ENCODE results near the gene ITPA. TPM values are rescaled to one million over a fixed set of nuclear protein-coding genes. Genes with fewer than 3 reads are reported as not detected.

The ITPA gene
- total and polyA plus RNA-seq, 2 experiments from 2014 or later = 57.5 to 81.7 TPM

GRCh38 chr20:3270051-3270450 lies 60.8 kb downstream of the ITPA start (continued):
- TF ChIP-seq NANOG (IDR thresholded peaks at IDR 0.05; ENCODE audit: borderline replicate concordance) (no peak), REST (IDR thresholded peaks at IDR 0.05; ENCODE audit: unreplicated experiment) (no peak), CREB1 (CRISPR knock-in tag; IDR thresholded peaks at IDR 0.05; ENCODE audit: low read depth) (no peak), EZH2 (IDR thresholded peaks at IDR 0.05; ENCODE audit: low read depth, unreplicated experiment) (no peak), POLR2AphosphoS5 (IDR thresholded peaks at IDR 0.05; ENCODE audit: low read depth) (no peak), CTCF (conservative IDR thresholded peaks at IDR 0.05; ENCODE audit: low read depth in 2 of 2) (no peak), ZNF331 (CRISPR knock-in tag; IDR thresholded peaks at IDR 0.05; ENCODE audit: low read depth) (no peak), STAT1 (IDR thresholded peaks at IDR 0.05; ENCODE audit: unreplicated experiment) (no peak), ZNF114 (CRISPR knock-in tag; IDR thresholded peaks at IDR 0.05) (no peak)

GRCh38 chr20:3273371-3273770 lies 64.1 kb downstream of the ITPA start:
- Histone ChIP-seq H2AFZ (no peak overlapping the region), H3K9me2 (ENCODE audit: insufficient read depth) (no peaks in the 10 kb centered on the region), H3K27me3 (ENCODE audit: insufficient read depth) (no peaks in the 10 kb centered on the region), H3K4me2 (no peak overlapping the region), H3K4me1 (ENCODE audit: insufficient read depth) (no peaks in the 10 kb centered on the region), H4K20me1 (replicated peaks; ENCODE audit: insufficient read depth) (no peaks in the 10 kb centered on the region; the same call in 1 of the 2 replicates), H3K36me3 (ENCODE audit: insufficient read depth) (no peaks in the 10 kb centered on the region), H3K27ac (ENCODE audit: low read depth) (no peak overlapping the region), H3F3A (replicated peaks; ENCODE audit: low read depth) (no peaks in the 10 kb centered on the region), H3K79me2 (replicated peaks; ENCODE audit: insufficient read depth) (no peaks in the 10 kb centered on the region), H3K4me3 (no peak overlapping the region)
- DNase-seq (ENCODE audit: low spot score) (peak; percentile 27), ATAC-seq (peak; percentile 56)
- Mint-ChIP-seq H3K4me3 (no peak overlapping the region), H3K36me3 (ENCODE audit: low read depth) (no peaks in the 10 kb centered on the region), H3K4me1 (no peaks in the 10 kb centered on the region; the same call in 2 of the 3 replicates), H3K27ac (0 out of 2 replicates have a peak overlapping the region, but pooled peaks have one; percentile 66), H3K27me3 (ENCODE audit: insufficient read depth, low read depth, poor library complexity) (no peaks in the 10 kb centered on the region), H3K9me3 (no peaks in the 10 kb centered on the region)
- TF ChIP-seq CTCF (conservative IDR thresholded peaks at IDR 0.05; ENCODE audit: low read depth in 2 of 2) = no peak
- no peak for TF ChIP-seq EZH2 (IDR thresholded peaks at IDR 0.05; ENCODE audit: low read depth, unreplicated experiment)
- no peak for TF ChIP-seq ZNF462 (CRISPR knock-in tag; IDR thresholded peaks at IDR 0.05)

All from GM23338 (cell line).